GM18861 (cell line): ENCODE measurements around the gene PIP5K1B.
"Not testable (repeated sequence)": the region's sequence is repeated elsewhere in the genome, so short reads cannot be mapped to it uniquely, and the experiment has no call there.

ENCODE experiments used
- ATAC-seq: cut with Tn5 transposase; IDR thresholded peaks from one replicate; pipeline ENCODE4 v1.9.1; 2021; ENCODE audit not compliant: unreplicated experiment

Gene PIP5K1B

DNA sequence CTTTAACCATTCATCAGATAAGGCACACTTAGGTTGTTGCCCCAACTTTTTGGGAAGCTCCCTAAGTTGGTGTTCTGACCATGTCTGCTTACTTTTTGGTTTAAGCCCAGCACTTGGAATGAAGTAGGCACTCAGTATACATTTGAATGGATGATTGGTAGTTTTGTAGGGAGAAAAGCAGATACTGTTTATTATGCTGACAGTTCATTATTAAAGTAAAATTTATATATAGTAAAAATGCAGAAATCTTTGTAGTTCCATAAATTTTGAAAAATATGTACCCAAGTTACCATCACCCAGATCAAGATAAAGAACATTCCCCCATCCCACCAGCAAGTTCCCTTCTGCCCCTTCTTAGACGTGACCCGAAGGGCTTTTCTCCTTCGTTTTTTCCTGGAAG, 273.5 kb downstream of the PIP5K1B start:
- no peak for ATAC-seq

DNA sequence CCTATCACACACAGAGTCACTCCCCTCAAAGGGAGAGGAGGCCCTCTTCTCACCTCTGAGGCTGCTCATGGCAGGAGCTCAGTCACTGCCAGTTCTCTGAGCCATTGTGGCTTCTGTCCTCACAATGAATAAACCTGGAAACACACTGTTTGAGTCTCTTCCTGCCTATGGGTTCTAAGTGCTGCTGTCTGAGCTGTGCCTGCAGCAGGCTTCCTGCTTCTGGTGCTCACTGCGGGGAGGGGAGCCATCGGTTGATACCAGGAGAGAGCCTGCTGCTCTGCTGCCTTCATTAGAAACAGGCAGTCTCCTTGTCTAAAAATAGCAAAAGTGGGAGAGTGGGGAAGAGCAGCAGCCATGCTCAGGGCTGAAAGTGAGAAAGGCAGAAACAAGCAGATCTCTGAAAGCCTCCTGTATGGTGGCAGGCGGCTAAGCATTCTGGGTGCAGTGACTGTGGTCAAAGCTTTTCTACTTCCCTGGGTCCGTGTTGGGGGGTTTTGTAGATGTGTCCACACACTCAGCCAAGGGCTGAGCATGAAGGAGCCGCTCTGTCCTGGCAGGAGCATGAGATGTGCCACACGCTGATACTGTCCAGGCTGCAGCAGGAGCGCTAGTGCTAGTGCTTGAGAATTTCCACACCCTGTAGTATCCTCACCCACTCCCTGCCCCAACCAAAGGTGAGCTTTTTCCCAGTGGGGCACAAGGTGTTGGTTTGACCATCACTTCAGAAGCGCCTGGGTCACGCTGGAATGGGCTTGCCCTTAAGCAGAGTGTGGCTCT, 274.7 kb downstream of the PIP5K1B start:
- no peak for ATAC-seq

DNA sequence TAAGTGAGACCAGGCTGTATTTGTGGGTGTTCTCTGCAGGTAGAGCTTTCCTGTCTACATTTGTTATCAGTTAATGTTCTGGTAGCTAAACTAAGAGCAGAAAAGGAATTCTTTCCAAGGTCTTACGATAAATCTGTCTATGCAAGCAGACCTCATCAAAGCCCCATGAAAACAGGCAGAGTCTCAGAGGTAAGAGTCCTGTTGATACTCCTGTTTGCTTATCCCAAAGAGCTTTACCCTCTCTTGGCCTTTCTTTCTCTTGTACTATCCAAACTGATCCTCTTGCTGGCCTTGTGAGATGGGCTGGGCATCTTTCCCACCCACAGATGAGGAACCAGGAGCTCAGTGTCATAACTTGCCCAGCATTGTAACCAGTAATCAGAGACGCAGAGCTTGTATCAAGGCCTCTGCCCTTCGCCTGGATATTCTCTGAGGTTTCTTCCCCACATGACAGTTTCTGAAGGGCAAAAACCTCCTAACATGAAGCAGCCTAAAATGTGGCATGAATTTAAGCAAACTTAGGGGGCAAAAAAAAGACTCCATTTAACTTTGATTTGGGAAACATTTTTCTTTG, 275.4 kb downstream of the PIP5K1B start:
- ATAC-seq, result no peak

DNA sequence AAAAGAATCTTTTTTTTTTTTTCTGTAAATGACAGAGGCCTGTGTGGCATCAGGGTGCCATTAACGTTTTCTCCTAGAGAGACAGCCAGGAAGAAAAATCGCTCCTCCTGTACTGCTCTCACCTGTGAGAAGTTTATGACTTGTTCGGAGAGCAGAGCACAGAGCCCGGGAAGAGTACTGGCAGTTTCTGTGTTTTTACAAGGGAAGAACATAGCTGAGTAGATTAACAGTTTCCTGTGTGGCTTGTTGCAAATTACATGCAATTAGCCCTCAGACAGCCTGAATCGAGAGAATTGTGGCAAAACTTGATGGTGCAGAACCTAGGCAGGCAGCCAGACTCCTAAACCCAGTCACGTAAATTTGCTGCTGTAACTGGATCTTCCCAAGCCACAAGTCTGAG, 276.7 kb downstream of the PIP5K1B start:
- ATAC-seq, result peak; percentile 44

DNA sequence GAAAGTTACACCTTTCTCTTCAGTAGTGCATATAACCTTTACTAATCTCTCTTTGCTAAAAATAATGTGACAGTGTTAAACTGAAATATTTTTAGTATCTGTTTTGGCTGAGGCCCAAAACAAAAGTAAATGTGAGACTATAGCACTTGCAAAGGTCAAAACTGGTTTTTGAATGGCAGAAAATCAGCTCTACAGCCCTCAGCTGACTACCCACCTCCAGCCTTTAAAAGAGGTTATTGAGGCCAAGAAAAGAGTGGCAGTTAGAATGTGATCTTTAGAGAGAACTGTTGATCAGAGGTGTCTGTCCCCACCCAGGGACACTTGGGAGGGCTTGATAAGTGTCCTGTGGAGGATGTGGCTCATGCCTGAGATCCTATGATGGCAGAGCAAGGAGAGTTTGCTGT, 278.0 kb downstream of the PIP5K1B start:
- peak; percentile 46 for ATAC-seq

DNA sequence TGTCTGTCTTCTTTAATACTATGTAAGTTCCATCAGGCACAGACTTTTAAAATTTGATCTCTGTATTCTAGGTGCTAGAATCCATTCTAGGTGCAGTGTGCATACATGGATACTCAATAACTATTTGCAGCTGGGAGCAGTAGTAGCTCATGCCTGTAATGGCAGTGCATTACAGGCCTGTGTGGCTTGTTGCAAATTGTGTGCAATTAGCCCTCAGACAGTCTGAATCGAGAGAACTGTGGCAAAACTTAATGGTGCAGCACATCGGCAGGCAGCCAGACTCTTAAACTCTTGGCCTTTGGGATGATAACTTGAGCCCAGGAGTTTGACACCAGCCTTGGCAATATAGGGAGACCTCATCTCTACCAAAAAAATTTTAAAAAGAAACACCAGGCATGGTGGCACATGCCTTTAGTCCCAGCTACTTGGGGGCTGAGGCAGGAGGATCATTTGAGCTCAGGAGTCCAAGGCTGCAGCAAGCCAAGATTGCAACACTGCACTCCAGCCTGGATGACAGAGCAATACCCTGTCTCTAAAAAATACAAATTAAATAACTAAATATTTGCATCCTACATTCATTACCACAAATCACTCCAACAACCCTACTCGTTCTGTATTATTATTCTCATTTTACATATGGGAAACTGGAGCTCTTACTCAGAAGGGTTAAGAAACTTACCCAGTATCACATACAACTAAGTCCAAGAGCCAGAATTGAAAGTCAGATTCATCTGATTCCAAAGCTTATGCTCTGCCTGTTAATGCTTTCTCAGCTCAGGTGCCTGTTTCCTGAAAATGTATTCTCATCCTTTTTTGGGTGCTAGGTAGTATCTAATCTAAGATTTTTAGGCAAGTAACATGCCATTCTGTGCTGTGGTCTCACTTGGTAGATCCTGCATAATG, 278.7 kb downstream of the PIP5K1B start:
- ATAC-seq, result no peak

DNA sequence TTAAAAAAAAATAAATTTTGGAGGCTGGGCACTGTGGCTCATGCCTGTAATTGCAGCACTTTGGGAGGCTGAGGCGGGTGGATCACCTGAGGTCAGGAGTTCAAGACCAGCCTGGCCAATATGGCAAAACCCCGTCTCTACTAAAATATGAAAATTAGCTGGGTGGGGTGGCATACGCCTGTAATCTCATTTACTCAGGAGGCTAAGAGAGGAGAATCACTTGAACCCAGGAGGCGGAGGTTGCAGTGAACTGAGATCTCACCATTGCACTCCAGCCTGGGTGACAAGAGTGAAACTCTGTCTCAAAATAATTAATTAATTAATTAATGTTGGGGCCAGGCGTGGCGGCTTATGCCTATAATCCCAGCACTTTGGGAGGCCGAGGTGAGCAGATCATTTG, 281.9 kb downstream of the PIP5K1B start:
- ATAC-seq, result not testable (repeated sequence)

DNA sequence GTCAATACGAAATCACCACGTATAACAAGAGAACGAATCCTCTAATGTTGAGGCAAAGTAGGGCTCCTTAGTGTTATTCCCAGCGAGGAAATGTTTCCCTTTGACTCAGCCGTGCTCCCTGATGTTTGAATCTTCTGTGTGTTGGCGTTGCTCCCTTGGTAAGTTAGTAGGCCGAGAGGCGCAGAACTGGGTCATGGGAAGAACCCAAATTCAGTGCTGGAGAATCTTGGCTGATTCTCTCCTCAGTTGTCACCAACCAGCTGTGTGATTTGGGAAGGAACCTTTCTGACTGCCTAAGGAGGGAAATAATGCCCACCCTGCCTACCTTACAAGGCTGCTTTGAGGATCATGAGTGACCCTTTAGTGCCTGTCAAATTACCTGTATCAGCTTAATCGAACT, 286.4 kb downstream of the PIP5K1B start:
- ATAC-seq, result no peak

DNA sequence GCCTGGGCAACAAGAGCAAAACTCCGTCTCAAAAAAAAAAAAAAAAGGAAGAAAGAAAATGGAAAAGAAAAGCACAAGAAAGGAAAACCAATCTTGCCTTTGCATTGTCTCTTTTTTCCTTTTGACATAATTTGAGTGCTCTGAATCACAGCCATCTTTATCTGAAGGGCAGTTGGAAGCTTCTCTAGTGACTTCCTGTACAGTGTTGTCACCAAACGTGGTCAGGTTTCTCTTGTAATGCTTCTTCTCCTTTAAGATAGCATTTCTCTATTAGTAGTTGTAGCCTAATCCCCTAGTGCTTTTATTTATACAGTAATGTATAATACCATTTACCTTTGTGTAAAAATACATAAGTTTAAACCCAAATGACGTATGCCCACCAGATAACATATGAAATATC, 290.7 kb downstream of the PIP5K1B start:
- no peak for ATAC-seq

DNA sequence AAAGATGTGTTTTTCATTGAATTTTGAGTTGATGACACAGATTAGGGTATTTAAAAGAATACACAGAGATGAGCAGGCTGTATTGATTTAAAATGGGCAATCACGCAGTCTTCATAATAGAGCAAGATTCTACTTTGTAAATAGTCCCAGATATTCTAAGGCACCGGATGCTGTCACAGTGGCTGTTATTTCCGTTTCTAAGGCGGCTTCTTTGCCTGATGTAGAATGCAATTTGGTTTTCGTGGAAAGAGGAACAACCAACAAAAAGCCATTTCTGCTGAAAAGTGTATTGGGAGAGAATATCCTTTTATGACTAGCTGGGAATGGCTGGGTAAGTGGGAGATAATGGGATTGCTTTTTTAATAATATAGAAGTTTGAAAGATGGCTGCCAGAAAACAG, 291.4 kb downstream of the PIP5K1B start:
- no peak for ATAC-seq

DNA sequence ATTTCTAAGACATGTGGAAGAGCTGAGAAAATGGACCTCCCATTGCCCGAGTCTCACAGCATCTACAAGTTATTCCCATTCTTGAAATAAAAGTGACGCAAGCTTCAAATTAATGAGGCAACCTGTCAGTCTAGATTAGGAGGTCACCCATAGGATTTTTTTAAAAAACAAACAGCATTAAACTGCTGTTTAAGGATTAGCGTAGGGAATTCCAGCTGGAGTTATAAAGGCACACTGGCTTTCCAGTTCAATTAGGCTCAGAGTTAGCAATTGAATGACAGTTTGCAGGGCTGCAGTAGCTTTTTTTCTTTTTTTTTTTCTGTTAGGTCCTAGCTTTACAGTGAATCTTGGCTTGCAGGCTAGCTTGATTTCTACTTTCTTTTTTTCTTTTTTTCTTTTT, 292.6 kb downstream of the PIP5K1B start:
- no peak for ATAC-seq

DNA sequence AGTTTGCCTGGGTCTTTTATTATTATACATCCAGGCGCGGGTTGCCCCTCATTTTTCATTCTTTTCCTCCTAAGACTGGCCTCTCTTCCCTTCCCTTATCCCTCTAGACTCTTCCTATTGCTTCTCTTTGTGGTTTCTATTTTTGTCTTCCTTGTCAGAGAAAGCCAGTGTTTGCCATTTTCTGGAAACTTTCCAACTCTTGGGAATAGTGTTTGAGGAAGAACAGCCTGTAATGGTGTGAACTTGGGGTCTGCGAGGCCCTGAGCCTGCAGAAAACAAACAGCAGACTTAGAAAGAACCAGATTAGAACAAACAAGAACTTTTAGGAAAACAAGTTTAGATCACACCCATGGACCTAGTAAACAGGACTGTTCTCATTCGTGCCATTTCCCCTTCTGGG, 293.3 kb downstream of the PIP5K1B start:
- ATAC-seq, result no peak

DNA sequence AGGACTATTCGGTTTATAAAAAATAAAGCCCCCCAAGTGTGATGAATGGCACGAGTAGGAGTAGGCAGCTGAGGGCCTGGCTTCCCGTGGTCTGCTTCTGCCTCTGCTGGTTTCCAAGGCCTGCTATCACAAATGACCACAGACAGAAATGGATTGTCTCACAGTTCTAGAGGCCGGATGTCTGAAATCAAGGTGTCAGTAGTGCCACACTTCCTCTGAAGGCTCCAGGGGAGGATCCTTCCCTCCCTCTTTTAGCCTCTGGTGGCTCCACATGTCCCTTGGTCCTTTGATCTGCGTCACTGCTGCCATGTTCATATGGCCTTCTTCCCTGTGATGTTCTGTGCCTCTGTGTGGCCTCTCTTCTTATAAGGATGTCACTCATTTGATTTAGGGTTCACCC, 293.8 kb downstream of the PIP5K1B start:
- ATAC-seq, result no peak

DNA sequence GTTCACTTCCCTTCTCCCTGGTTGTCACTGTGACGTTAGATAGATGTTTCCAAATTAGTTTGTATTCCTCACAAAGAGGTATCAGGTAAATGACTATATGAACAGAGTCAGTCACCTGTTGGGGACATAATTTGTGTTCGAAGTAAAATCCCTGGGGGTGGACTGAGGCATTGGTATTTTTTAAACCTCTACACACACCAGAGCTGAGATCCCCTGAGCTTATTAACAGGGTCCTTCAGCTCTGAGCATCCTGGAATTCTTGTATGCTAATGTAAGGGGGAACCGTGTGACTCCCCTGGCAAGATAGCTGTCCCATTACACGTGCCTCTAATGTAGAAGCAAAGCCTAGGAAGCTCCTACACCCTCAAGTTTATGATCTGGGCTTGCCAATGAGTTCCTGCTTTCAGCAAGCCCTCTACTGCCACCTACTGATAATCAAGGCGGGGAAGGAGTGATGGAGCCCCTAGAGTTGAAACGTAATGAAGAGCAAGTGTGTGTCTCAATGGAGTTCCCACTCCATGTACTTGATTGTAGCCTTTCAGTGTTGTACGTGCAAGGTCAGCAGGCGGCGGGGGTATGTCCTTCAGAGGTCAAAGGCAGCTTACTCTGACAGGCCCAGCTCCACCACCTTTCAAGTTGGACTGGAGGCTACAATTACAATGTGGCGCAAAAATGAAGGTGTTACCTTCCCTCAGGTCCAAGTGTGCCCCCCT, 294.5 kb downstream of the PIP5K1B start:
- peak; percentile 72 for ATAC-seq

DNA sequence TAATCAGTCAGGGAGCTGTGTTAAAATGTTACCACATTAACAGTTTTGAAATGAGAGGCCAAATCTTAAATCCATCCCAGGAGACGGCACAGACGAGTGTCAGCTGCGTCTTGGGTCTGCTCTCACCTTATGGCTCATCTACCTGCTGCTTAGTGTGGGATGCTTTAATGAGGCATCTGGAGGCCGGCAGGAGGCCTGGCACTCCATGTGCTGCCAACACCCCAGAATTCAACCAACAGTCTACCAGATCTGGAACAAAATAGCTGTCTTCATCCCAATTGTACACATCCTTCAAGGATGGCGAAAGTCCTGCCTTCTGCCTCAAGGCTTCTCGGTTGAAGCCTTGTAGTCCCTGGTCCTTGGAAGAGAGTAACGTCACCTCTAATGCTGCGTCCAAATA, 296.9 kb downstream of the PIP5K1B start:
- peak; percentile 35 for ATAC-seq

DNA sequence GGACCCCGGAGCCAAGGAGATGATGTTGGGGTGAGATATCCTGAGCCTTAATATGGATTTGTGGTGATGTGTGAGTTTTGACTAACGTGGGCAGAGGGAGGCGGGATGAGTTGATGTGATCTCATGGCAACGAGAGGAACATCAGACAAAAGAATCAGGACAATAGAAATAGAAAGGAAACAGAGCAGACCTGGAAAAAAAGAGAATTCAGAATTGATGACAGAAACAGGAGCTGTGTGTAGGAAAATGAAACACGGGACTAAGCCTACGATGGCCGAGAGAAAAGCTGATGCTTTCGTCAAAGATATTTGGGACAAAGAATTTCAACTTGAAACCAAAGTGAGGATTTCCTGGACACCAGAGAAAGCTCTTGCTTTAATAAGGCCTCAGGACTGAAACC, 298.0 kb downstream of the PIP5K1B start:
- ATAC-seq, result no peak

DNA sequence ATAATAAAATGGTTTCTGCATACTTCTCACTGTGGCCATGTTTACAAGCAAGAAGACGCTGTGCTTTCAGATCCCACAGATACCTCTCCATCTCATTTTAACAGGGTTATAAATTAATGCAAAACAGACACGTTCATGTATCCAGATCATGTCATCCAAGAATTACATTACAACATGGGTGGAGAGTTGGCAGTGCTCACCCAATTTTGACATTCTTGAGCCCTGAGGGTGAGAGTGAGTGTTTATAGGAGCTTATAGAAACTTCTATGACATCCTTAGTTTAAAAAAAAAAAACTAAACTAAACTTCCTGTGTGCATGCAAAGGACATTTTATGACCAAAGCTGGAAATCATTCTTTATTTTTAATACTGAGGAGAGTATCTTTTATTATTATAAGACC, 299.8 kb downstream of the PIP5K1B start:
- no peak for ATAC-seq

DNA sequence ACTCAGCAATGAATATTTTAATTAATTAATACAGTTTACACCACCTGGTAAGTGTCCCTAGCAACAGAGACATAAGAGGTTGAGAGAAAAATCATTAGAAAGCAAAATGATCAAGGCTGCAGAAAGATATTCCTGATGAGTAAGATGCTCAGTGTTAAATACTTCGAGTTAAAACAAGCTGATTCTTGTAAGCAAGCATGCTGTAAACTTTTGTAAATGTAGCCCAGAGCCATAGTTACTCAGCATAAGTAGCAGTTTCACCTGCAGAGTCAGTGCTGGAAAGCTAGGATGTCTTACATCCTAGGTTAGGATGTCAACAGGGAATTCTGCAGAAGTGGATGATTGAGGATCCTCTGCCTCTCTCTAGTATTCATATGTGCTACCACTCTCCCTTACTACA, 304.7 kb downstream of the PIP5K1B start:
- ATAC-seq, result no peak

DNA sequence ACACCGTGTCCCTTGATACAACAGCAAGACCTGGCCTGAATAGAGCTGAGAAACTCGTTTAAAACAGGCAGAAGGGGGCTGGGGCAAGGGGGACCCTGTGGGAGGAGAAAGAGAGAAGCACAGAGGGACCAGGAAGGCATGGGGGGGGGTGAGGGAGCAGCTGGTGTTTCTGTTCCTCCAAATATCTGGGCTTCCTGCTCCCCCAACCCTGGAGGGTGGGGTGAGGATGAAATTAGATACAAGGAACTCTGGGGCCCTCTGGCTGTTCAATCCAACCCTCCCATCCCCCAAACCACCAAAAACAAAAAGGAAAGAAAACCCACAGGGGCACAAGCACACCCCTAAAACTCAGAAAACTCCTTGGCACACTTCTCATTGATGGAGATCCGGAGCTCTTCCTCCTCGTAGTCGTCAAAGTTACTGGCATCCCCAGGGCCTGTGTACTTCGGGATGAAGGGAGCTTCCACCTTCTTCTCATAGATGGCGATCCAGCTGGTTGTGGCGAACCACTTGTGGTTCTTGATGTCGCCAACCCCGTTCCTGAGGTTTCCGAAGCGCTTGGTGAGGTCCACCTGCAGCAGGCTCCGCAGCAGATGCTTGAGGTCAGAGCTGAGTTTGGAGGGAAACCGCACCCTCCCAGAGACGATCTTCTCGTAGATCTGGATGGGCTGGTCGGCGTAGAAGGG, 307.8 kb downstream of the PIP5K1B start:
- ATAC-seq, result no peak

DNA sequence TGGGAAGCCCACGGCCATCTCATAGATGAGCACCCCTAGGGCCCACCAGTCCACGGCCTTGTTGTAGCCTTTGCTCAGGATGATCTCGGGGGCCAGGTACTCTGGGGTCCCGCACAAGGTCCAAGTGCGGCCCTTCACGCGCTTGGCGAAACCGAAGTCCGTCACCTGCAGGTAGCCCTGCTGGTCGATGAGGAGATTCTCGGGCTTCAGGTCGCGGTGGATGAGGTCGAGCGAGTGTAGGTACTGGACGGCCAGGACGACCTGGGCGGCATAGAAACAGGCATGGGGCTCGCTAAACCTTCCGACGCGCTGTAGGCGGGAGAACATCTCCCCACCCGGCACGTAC, 308.3 kb downstream of the PIP5K1B start:
- no peak for ATAC-seq

DNA sequence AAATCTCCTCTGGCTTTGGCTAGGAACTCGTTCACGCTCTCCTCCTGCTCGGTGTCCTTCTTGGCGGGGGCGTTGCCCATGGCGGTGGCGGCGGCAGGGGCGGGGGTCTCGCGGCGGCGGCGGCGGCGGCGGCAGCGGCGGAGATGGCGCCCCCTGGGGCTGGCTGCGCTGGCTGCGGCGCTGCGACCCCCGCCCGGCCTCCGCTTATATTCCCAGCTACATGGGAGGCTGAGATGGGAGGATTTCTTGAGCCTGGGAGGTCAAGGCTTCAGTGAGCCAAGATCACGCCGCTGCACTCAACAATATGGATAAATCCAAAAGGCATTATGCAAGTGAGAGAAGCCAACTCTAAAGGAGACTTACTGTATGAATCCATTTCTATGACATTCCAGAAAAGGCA, 309.0 kb downstream of the PIP5K1B start, which contains the start of gene PRKACG:
Gene PRKACG (minus strand): TSS at position 101 of the 400 bp plus-strand sequence. CDS start 21 bp downstream, at position 80.
- ATAC-seq, result no peak
